ENCODE results near the gene FKBP15. TPM values are rescaled to one million over a fixed set of nuclear protein-coding genes. Genes with fewer than 3 reads are reported as not detected.

FKBP15 gene
- total and polyA plus RNA-seq, 2 of the 13 experiments (the other 11 are each of a cell fraction or from before 2014, with no cell fraction given), result 12.3 to 18.6 TPM

DNA sequence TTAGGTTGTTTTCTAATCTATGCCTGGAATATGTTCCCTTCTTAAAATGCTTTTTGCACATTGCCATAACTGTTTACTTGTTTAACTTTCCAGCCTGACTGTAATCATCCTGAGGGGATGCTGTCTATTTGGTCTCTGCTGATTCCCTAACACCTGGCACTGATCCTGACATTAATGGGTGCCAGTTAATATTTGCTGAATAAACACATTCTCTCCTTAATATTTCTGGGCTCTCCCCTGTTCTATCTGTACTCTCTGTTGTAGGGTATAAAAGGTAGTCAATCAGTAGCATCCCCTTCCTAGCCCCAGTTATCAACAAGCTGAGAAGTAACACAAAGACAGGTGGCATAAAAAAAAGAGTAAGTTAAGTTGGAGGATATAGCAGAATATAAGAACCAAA is 91.6 kb downstream of the FKBP15 start:
- H2AFZ ChIP-seq (ENCODE audit: low read length), result no peak overlapping the region
- no peak overlapping the region for H3K27ac ChIP-seq (ENCODE audit: extremely low read length, insufficient read depth, low read length)
- intact Hi-C loops (cut with micrococcal nuclease; ENCODE audit: unreplicated experiment), result no loop called here
- TF ChIP-seq ZNF577 (CRISPR knock-in tag; IDR thresholded peaks at IDR 0.05; ENCODE audit: borderline replicate concordance, low read depth), result no peak
- TF ChIP-seq ATF4 (CRISPR knock-in tag; IDR thresholded peaks at IDR 0.05), result no peak
- TF ChIP-seq ZNF766 (CRISPR knock-in tag; IDR thresholded peaks at IDR 0.05; ENCODE audit: borderline replicate concordance), result no peak
- no peak for TF ChIP-seq SOX6 (IDR thresholded peaks at IDR 0.05)
- TF ChIP-seq SOX6 (CRISPR knock-in tag; IDR thresholded peaks at IDR 0.05), result no peak
- peak; percentile 64 to 72 for TF ChIP-seq MAFK (conservative IDR thresholded peaks at IDR 0.05 in 1 of 2, IDR thresholded peaks at IDR 0.05 in 1 of 2; ENCODE audit: low read length in 2 of 2)
- no peak for TF ChIP-seq HOXA7 (CRISPR knock-in tag; IDR thresholded peaks at IDR 0.05)
- TF ChIP-seq ARHGAP35 (CRISPR knock-in tag; IDR thresholded peaks at IDR 0.05; ENCODE audit: borderline replicate concordance), result no peak
- no peak for TF ChIP-seq ZNF850 (CRISPR knock-in tag; conservative IDR thresholded peaks at IDR 0.05)
- TF ChIP-seq NCOA2 (CRISPR knock-in tag; IDR thresholded peaks at IDR 0.05), result no peak
- peak; percentile 58; the same call in 1 of the 2 replicates for TF ChIP-seq MAFF (IDR thresholded peaks at IDR 0.05; ENCODE audit: low read depth, low read length)
- ATAC-seq (no peak), DNase-seq (ENCODE audit: low spot score) (no peak), FAIRE-seq (no peak)
- H4K20me1 ChIP-seq (ENCODE audit: insufficient read depth, low read length), result no peaks in the 10 kb centered on the region
- no TSS peak for BruUV-seq (replicated peaks)
- H3K4me2 ChIP-seq (ENCODE audit: low read depth, low read length), result no peak overlapping the region
- ChIA-PET CTCF (ENCODE audit: low intra/inter-chr PET ratio, low total read pairs) (no interaction called here), POLR2A (no interaction called here)
- no peak overlapping the region for H3K4me3 ChIP-seq (replicated peaks in 1 of 3; ENCODE audit: insufficient read depth in 1 of 3, low read depth in 2 of 3, low read length in 3 of 3)
- H3K79me2 ChIP-seq (ENCODE audit: insufficient read depth, low read length), result no peaks in the 10 kb centered on the region
- peaks cover 0 to 12% of the 10 kb centered on the region in 2 experiments; a peak in 2 of 5 replicates for H3K27me3 ChIP-seq (ENCODE audit: control insufficient read depth in 1 of 2, insufficient read depth in 2 of 2, low read length in 2 of 2)
- H3K4me1 ChIP-seq (ENCODE audit: insufficient read depth, low read length), result no peaks in the 10 kb centered on the region
- H3K36me3 ChIP-seq (replicated peaks in 1 of 2; ENCODE audit: control insufficient read depth in 1 of 2, insufficient read depth in 2 of 2, low read length in 2 of 2), result no peaks in the 10 kb centered on the region
- in situ Hi-C loops (cut with HindIII; ENCODE audit: extremely low pct_ligation_motif_present, low pct_unique_long_range_greater_than_20kb), result no loop called here
- H3K9ac ChIP-seq (ENCODE audit: insufficient read depth, low read depth, low read length), result no peak overlapping the region
- H3K9me3 ChIP-seq (ENCODE audit: low read length), result no peaks in the 10 kb centered on the region

Measured in HepG2 (cell line).